G401 (cell line): ENCODE data around the gene RBKS. TPM values are rescaled to one million over a fixed set of nuclear protein-coding genes. Genes with fewer than 3 reads are reported as not detected.

Source experiments
- DNase-seq: peaks from one replicate; pipeline ENCODE4 v3.0.0-alpha.2; 2015; ENCODE audit warnings: low spot score
- in situ Hi-C: cut with HindIII; loops from 2 replicates; pipeline ENCODE4 v1.10.0; 2016; ENCODE audit warnings: low sequenced_read_pairs, mixed read lengths
- total RNA-seq: library from RNA; depleted of rRNA; stranded (reverse); fragments of >200 nt; shearing (Covaris generic); gene quantifications from 2 replicates; pipeline ENCODE4 v1.2.3, GENCODE V29; 2014; rRNA removed

RBKS gene
- total RNA-seq, result 1.1 and 1.3 TPM in 2 replicates

DNA sequence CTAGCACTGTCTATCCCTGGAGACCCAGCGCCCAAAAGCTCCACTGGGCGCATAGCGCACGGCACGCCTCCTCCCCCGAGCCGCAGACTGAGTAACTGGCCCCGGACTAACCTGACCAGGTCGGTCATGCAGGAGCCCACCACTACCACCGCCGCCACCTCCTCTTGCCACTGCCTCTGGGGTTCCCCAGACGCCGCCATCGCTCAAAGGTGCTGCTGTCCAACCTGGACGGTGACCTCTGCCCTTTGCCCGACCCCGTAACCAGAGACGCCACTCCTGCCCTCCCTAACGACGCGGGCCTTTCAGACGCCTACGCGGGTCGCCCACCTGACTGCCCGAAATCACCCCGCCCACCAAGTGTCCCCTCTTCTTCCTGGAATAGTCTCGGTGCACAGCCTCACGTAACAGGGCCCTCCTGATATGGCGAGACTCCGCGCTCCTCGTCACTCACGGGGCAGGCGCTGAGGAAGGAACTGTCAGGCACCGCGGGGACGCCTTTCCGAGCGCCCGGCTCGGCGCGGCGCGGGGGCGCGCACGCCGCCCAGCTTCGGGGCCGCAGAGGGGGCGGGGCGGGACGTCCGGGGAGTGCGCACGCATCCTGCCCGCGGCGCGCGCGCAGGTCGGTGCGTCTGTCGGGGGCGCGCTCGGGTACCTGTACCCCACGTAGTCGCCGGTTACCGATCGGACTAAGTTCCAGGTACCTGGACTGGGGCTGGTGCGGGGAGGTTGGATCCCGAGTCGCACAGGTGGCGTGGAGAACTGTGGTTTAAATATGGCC is at the start of gene RBKS, which contains the start of gene BABAM2:
Gene RBKS (minus strand): TSS at position 242 of the 778 bp plus-strand sequence. CDS start 42 bp downstream, at position 200.
Gene BABAM2 (plus strand): TSS at position 584 of the 778 bp plus-strand sequence. CDS start 3,828 bp downstream, outside the sequence.
- in situ Hi-C loops, result no loop called here
- peak; percentile 84 for DNase-seq

DNA sequence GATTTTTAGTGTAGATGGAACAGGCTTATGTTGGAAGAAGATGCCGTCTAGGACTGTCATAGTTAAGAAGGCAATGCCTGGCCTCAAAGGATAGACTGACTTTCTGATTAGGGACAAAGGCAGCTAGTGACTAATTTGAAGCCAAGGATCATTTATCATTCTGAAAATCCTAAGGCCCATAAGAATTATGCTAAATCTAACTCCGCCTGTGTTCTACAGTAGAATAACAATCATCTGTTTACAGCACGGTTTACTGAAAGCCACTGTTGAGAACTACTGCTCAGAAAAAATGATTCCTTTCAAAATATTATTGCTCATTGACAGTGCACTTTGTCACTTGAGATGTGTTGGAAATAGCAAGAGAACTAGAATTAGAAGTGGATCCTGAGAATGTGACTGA is 44.8 kb upstream of the RBKS start:
- in situ Hi-C loops, result no loop called here

DNA sequence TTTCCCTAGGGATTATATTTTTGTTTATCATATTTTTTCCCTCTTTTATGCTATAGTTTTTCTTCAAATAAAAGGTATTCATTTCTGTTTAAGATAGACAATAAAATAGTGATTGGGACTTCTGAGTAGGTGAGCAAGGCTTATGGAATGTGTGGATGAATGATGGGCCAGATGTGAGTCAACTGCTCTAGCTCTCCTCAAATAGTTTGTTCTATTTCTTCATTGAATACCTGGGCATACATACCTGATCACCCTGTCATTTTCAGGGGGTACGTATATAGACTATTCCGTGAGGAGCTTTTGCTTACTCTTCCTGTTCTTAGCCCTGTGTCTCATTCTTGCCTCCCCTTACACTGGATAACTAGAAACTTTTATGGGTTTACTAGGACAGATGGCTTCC is 42.2 kb upstream of the RBKS start:
- in situ Hi-C loops, result no loop called here
- no peak for DNase-seq

More for the DNA sequence above, 44.8 kb upstream of the RBKS start:
- no peak for DNase-seq

GRCh38 chr2:27931361-27931950 is 41.3 kb upstream of the RBKS start:
- in situ Hi-C loops, result no loop called here
- no peak for DNase-seq

- in situ Hi-C loops, result no loop called here
- DNase-seq, result no peak
These were observed 39.8 kb upstream of the RBKS start for GRCh38 chr2:27929916-27930486.

DNA sequence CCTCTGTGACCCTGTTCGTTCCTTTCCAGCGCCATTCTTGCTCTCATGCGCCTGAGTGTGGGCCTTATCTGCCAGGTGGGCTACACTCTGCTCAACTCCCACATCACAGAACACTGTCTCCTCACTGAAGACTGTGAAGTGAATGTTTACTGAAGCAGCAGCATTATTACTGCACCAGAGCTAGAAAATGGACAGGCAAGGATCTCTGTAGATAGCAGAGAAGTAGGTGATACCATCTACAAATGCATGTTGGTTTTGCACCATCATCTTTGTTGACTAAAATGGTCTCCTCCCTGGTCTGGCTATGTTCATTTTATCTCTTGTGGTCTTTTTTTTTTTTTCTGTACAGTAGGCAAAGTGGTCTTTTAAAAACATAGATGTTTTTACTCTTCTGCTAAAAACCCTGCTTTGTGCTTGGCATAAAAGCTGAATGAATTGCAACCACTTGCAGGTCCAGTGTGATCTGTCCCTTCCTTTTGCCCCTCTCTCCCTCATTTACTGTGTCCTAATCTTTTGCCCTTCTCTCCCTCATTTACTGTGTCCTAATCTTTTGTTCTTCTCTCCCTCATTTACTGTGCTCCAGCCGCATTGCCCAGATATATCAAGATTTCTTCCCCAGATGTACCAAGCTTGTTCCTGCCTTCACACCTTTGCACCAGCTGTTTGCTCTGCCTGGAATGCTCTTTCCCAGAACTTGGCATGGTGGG is 35.7 kb upstream of the RBKS start:
- in situ Hi-C loops, result no loop called here
- no peak for DNase-seq

DNA sequence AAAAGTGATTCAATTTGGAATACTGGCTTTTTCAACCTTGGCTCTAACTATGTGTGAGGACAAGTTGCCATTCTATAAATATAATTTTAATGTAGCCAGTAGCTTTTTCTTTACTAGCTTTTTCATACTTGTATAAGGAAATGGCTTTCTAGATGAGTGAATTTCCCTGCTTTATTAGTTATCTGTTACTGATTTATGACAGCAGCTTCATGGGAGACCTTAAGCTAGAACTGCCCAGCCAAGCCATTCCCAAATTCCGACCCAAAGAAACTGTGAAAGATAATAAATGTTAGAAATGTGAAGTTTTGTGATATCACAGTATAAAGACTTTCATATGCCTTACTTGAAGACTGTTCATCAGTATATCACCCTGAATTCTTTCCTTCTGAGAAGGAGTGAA is 32.7 kb upstream of the RBKS start:
- in situ Hi-C loops, result no loop called here
- no peak for DNase-seq

- DNase-seq, result no peak
- in situ Hi-C loops, result no loop called here
These were observed 31.8 kb upstream of the RBKS start for GRCh38 chr2:27921880-27922547.

- DNase-seq, result no peak
- in situ Hi-C loops, result no loop called here
These were observed 31.2 kb upstream of the RBKS start for GRCh38 chr2:27921424-27921823.

DNA sequence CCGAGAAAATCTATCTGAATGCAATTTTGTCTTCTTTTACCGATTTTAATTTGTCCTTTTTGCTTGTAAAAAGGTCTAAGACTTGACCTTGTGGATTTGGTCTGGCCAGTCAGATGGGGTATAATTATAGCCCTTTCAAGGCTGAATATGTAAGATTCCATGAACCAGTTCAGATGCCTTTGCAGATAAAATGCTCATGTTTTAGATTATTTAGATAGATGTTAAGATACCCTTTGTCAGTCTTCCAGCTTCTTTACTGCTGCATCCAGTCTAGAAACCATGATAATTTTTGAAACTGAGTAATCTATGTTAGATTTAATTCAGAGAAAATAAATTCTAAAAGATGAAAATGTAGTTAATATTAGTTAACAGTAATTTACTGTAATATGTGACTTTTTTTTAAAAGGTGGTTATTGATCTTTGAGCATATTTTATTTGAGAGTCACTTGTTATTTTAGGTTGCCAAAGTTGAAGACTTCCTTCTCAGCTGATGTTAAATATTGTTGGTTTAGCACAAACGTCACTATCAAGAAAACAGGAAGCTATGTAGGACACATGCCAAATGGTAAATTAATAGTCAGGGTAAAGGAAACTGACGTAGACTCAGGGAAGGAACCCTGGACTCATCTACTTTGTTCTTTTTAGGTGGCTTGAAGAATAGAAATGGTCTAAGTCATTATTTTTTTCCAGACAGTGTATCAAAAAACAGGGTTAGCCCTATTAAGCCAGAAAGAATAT is 30.1 kb upstream of the RBKS start:
- in situ Hi-C loops, result no loop called here
- no peak for DNase-seq

GRCh38 chr2:27916293-27916995 is 26.3 kb upstream of the RBKS start:
- in situ Hi-C loops, result no loop called here
- DNase-seq, result no peak

DNA sequence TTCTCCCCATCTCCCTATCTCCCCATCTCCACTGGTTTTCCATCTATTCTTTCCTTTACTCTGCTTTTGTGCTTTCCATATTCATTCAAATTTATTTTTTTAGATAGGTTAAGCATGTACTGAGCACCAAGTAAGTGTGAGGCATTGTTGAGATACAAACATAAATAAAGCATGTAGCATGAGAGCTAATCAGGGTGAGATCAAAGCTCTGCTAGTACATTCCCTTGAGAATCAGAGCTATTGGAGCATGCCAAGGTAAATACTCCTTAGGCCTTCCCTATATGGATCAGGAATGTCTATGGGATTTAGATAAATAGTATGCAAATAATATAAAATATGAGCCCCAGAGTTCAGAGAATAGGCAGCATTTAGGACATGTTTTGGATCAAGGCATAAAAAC is 25.7 kb upstream of the RBKS start:
- in situ Hi-C loops, result no loop called here
- no peak for DNase-seq

DNA sequence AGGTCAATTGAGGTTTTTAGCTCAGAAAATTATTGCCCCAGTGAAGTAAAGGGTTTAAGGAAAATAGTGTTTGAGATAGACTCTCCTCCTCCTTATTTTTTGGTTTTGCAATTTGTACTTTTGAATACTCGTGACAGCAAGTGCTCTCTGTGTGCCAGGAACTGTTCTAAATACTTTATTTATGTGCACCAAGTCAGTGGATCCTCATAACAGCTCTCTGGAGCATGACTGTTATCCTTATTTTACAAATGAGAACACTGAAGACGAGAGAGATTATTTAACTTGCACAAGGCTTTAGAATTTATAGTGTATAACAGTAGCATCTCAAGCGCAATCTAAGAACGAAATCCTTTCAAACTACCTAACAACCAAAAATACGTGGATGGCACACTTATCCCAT is 25.0 kb upstream of the RBKS start:
- no peak for DNase-seq
- in situ Hi-C loops, result no loop called here

- in situ Hi-C loops, result no loop called here
- no peak for DNase-seq
These were observed 24.6 kb upstream of the RBKS start for GRCh38 chr2:27914805-27915175.

DNA sequence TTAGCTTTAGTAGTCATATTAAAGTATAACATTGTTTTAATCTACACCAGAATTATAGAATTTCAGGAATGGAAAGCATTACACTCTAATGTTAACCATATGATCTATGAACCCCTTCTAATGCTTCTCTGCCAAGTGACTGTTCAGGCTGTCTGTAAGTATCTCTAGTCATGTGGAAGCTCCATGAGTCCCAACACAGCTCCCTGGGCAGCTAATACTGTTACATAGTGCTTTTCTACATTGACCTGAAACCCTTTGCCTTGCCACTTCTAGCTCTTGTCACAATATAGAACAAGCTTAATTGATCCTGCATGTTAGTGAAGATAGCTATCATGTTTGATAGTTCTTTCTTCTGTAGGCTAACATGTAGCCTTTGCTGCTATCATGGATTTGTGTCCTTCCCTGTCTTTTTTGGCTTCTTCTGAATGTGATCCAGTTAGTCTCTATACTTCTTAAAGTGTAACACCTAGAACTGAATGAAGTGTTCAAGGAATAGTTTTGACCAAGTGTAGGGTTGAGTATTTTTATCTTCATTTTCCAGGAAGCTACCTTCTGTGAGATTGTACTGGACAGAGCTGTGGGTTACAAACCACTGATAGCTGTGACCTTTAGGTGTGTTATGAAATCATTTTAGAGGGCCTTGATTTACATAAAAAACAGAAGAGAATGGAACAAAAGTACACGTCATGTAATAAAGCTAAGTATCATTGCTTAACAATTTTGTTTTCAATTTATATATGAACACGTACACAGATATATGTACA is 24.0 kb upstream of the RBKS start:
- no peak for DNase-seq
- in situ Hi-C loops, result no loop called here

DNA sequence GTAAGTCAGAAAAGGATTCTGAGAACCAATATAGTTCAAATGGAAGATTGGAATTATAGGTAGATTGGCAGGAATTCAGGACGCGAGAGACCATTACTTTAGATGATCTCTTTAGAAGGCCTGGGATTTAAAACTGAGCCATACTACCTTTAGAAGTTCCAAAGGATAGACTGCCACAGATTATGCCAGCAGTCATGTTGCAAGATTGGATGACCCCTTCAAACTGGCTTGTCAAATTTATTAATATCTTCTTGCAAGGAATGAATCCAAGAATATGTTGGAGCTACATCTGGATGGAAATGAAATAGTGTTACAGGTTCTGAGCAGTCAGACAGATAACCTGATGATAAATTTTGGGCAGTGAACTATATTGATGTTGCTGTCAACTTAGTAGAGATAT is 22.3 kb upstream of the RBKS start:
- DNase-seq, result no peak

DNA sequence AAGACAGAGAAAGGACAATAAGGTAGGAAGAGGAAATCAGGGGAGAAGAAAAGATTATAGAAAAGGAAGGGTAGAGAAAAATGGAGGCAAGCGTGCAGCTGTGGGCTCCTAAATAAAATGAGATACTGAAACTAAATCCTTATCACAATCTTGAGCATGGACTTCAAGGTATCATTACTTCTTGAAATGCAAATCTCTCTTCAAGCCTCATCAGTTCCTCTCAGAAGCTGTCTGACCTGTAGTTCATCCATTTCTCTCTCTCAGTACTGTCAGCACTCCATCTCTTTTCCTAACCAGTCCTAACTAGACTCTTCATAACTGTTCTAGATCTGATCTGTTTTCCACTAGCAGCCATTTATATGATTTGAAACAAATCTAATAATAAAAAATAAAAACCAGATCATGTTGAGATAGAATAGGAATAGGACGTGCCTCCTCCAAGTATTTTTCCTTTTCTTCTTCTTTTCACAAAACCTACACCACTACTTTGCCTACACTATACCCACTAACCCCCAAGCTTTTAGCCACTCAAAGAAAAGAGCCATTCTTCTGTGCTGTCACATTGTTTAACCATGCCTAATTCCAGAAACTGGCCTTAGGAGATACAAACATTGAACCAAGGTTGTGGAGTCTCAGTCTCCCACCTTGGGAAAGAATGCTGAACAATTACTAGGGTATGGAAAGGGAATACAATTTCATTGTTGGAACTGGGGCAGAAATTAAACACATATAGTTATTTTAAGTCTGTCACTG is 21.4 kb upstream of the RBKS start:
- in situ Hi-C loops, result no loop called here
- no peak for DNase-seq

More for the DNA sequence above, 22.3 kb upstream of the RBKS start:
- in situ Hi-C loops, result no loop called here
